Left lung (tissue), 10 donors: ENCODE results near the gene FAM43B. TPM values are rescaled to one million over a fixed set of nuclear protein-coding genes. Genes with fewer than 3 reads are reported as not detected.

Experiments used
- ATAC-seq: fragments of 200-7000 bp; cut with Tn5 transposase; one replicate; pipeline ENCODE4 v1.9.1; 2020; ENCODE audit warnings: moderate library complexity
- DNase-seq, 4 donors: peaks; one replicate each; pipeline ENCODE4 v3.0.0-alpha.2; 2013 to 2020
- H3K27ac ChIP-seq, 2 donors: fragments of 200-600 bp; sonication (generic) in 1 of 2; one replicate each; pipeline versions ENCODE4 v1.5.0 to v1.8.0; 2020 to 2021
- H3K27me3 ChIP-seq, 2 donors: fragments of 200-600 bp; sonication (generic) in 1 of 2; one replicate each; pipeline versions ENCODE4 v1.5.0 to v1.8.0; 2020 to 2021
- H3K36me3 ChIP-seq, 2 donors: fragments of 200-600 bp; sonication (generic) in 1 of 2; one replicate each; pipeline versions ENCODE4 v1.5.0 to v1.8.0; 2020 to 2021
- H3K4me1 ChIP-seq, 2 donors: fragments of 200-600 bp; one replicate each; pipeline ENCODE4 v1.8.0; 2021
- H3K4me3 ChIP-seq, 2 donors: fragments of 200-600 bp; sonication (generic) in 1 of 2; one replicate each; pipeline versions ENCODE4 v1.5.0 to v1.8.0; 2020 to 2021; ENCODE audit warnings: mild to moderate bottlenecking in 1 of 2
- H3K9me3 ChIP-seq, 2 donors: fragments of 200-600 bp; sonication (generic) in 1 of 2; one replicate each; pipeline versions ENCODE4 v1.5.0 to v1.8.0; 2020 to 2021
- intact Hi-C, 2 donors: fragments of 100-400 bp; cut with DNase I; formaldehyde crosslinking; loops; one replicate each; pipeline versions ENCODE4 v1.11.2 to v1.14.2; 2022
- polyA plus RNA-seq, 6 donors: library from polyadenylated mRNA; unstranded; fragments of 120-200 nt; gene quantifications; one replicate each; pipeline ENCODE4 v1.2.1, GENCODE V29; 2013; ENCODE audit not compliant: insufficient read length in 6 of 6
- total RNA-seq, 2 donors: library from RNA; stranded (reverse); fragmentation: NEBNext Ultra II Directional; extraction: Animal tissue kit (Norgen Biotek cat#: 25700); gene quantifications; one replicate each; pipeline ENCODE4 v1.2.1, GENCODE V29; 2021
- TF ChIP-seq, protein P1 (sequence below), 2 donors: fragments of 200-600 bp; sonication (generic) in 1 of 2; IDR thresholded peaks; one replicate each; pipeline versions ENCODE4 v1.5.0 to v1.8.0; 2021; ENCODE audit warnings: antibody characterized with exemption in 2 of 2
- donor health status: DM: no; HTN: yes; CAD: no.
- donor health status: DM: no; HTN: no; CAD: no.

FAM43B gene
- total and polyA plus RNA-seq, 8 donors: 0.41 to 1.1 (median 0.69) TPM

DNA sequence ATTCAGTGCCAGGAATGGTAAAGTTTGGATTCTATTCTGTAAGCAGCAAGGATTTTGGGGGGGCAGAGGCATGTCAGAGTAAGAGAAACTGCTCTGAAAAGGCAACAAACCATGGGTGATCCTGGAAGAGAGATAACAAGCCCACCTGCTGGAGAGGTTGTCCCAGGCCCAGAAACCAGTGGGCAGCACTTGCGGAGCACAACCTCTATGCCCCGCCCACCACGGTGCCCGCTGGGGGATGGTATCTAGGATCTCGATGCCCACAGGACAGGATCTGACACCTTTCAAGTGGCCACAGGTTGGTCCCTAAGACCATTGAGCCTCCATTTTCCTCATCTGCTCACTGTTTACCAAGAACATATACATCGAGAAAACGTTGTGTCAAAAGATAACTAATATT lies 24.2 kb upstream of the FAM43B start:
- H3K27me3 ChIP-seq: peaks cover 7 to 60% of the 10 kb centered on the region in 2 donors
- TF ChIP-seq, protein P1, sequence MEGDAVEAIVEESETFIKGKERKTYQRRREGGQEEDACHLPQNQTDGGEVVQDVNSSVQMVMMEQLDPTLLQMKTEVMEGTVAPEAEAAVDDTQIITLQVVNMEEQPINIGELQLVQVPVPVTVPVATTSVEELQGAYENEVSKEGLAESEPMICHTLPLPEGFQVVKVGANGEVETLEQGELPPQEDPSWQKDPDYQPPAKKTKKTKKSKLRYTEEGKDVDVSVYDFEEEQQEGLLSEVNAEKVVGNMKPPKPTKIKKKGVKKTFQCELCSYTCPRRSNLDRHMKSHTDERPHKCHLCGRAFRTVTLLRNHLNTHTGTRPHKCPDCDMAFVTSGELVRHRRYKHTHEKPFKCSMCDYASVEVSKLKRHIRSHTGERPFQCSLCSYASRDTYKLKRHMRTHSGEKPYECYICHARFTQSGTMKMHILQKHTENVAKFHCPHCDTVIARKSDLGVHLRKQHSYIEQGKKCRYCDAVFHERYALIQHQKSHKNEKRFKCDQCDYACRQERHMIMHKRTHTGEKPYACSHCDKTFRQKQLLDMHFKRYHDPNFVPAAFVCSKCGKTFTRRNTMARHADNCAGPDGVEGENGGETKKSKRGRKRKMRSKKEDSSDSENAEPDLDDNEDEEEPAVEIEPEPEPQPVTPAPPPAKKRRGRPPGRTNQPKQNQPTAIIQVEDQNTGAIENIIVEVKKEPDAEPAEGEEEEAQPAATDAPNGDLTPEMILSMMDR (IDR thresholded peaks at IDR 0.05): no peak

DNA sequence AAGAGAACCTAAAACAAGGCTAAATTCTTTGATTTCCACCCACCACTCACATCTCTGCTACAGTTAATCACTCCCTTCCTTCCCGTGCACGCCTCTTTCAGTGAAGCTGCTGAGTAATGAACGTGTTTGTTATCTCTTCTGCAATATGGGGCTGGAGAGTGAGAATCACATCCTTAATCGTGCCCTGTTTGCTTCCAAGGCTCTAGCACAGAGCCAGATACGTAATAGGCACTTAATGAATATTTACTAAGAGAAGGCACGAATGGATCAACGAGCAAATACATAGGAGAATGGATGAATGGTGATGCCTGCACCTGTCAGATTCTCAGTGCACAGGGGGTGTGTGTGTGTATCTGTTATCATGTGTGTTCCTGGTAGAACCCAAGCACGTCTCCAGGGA lies 22.1 kb upstream of the FAM43B start:
- TF ChIP-seq, protein P1 (IDR thresholded peaks at IDR 0.05): no peak
- Histone ChIP-seq H3K9me3 (no peaks in the 10 kb centered on the region), H3K4me1 (no peaks in the 10 kb centered on the region), H3K4me3 (no peak overlapping the region), H3K27me3 (peaks cover 9 to 81% of the 10 kb centered on the region in 2 donors), H3K36me3 (no peaks in the 10 kb centered on the region), H3K27ac (no peak overlapping the region)
- ATAC-seq (no peak), DNase-seq (no peak)
- intact Hi-C loops: no loop called here

More for the DNA sequence above, 24.2 kb upstream of the FAM43B start:
- Histone ChIP-seq H3K36me3 (no peaks in the 10 kb centered on the region), H3K4me3 (no peak overlapping the region), H3K4me1 (no peaks in the 10 kb centered on the region), H3K9me3 (no peaks in the 10 kb centered on the region), H3K27ac (no peak overlapping the region)
- no peak for DNase-seq
- intact Hi-C loops: no loop called here
- ATAC-seq: no peak

DNA sequence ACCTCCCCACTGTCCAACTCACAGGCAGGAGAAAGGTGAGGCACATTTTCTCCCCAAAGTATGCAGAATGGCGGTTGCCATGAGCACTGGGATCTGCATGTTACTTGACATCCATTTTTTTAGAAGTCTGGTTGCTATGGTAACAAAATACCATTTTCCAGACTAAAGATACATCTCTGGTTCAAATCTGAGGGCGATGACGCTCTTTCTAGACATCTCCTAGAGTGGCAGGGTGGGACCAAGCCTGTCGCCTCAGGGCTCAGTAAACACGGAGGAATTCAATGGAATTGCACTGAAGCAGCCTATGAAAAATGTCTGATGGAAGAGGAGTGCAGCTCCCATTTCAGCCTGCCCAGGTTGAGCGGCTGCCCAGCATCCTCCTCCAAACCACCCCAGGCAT lies 21.5 kb upstream of the FAM43B start:
- Histone ChIP-seq H3K27me3 (peaks cover 9 to 86% of the 10 kb centered on the region in 2 donors), H3K4me3 (no peak overlapping the region), H3K36me3 (no peaks in the 10 kb centered on the region), H3K4me1 (no peaks in the 10 kb centered on the region), H3K27ac (no peak overlapping the region), H3K9me3 (no peaks in the 10 kb centered on the region)
- ATAC-seq (no peak), DNase-seq (no peak)
- TF ChIP-seq, protein P1 (IDR thresholded peaks at IDR 0.05): no peak
- intact Hi-C loops: no loop called here

DNA sequence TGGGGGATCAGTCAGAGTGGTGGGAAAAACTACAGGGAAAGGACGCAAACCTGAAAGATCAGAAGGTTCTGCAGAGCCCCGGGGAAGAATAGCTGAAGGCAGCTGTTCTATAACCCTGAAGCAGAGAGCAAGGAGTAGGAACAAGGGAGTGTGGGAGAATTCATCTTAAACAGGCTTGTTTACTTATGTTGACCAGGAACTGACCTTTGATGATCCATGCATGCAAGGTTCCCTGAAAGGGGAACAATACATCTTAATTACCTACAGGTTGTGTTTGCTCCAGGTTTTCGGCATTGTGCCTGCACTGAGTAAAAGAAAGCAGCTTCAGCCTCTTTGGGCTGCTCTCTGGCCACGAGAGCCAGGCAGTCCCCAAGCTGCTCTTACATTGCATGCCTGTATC lies 18.7 kb upstream of the FAM43B start:
- no peak for DNase-seq
- intact Hi-C loops: no loop called here
- Histone ChIP-seq H3K9me3 (no peaks in the 10 kb centered on the region), H3K4me1 (no peaks in the 10 kb centered on the region), H3K27me3 (peaks cover 9 to 93% of the 10 kb centered on the region in 2 donors), H3K4me3 (no peak overlapping the region), H3K27ac (no peak overlapping the region), H3K36me3 (no peaks in the 10 kb centered on the region)
- TF ChIP-seq, protein P1 (IDR thresholded peaks at IDR 0.05): no peak
- ATAC-seq: no peak

DNA sequence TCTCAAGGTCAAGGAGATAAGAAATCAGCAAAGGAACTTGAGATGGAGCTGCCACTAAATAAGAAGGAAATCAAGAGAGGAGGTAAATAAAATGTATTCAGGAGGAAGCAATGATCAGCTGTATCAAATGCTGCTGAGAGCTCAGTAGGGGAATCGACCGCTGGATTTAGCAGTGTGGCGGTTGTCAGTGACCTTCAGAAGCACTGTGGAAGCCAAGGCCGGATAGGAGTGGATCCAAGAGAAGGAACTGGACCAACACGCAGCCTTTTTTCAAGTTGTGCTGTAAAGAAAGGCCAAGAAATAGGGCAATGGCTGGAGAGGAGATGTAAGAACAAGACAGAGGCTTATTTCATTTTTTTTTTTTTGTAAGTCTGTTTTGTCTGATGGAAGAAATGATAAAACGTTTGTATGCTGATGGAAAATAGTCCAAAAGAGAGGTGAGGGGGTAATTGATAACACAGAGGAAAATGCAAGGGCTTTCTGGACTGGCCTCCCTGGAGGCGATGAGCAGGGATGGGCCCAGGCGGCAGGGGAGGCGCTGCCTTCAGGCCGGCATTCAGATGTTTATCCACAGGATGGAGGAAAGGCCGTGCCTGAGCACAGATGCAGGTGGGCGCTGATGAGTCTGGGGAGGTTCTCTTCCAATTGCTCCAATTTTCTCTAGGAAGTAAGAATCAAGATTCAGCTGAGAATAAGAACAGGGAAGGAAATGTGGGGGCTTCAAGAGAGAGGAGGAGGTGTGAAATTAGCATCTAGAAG lies 17.5 kb upstream of the FAM43B start:
- Histone ChIP-seq H3K27ac (no peak overlapping the region), H3K36me3 (no peaks in the 10 kb centered on the region), H3K27me3 (peaks cover 2 to 81% of the 10 kb centered on the region in 2 donors), H3K4me3 (no peak overlapping the region), H3K9me3 (no peaks in the 10 kb centered on the region), H3K4me1 (no peaks in the 10 kb centered on the region)
- TF ChIP-seq, protein P1 (IDR thresholded peaks at IDR 0.05): no peak
- intact Hi-C loops: no loop called here
- DNase-seq (no peak), ATAC-seq (no peak)
